ENCODE results near the gene SPO11. TPM values are rescaled to one million over a fixed set of nuclear protein-coding genes. Genes with fewer than 3 reads are reported as not detected.

The SPO11 gene
- total and polyA plus RNA-seq, 2 of the 8 experiments (the other 6 are each of a cell fraction or from before 2014, with no cell fraction given) = not detected

- H4K5ac ChIP-seq (ENCODE audit: insufficient read length, low read depth, low read length) = no peak overlapping the region
- H3K27ac ChIP-seq (ENCODE audit: low read depth, low read length) = no peak overlapping the region
- TF ChIP-seq MAFK (IDR thresholded peaks at IDR 0.05; ENCODE audit: low read depth, low read length) (no peak), CBX8 (IDR thresholded peaks at IDR 0.05; ENCODE audit: borderline replicate concordance, low read depth, low read length) (no peak), BACH1 (IDR thresholded peaks at IDR 0.05; ENCODE audit: low read length) (no peak), RBBP5 (IDR thresholded peaks at IDR 0.05; ENCODE audit: borderline replicate concordance, low read depth, low read length) (no peak), RXRA (IDR thresholded peaks at IDR 0.05; ENCODE audit: insufficient read depth, low read depth, low read length) (no peak), POU5F1 (IDR thresholded peaks at IDR 0.05; ENCODE audit: low read depth, low read length) (no peak), RFX5 (IDR thresholded peaks at IDR 0.05; ENCODE audit: borderline replicate concordance, low read depth, low read length) (no peak), EZH2 (IDR thresholded peaks at IDR 0.05; ENCODE audit: low read depth, low read length, severe bottlenecking) (no peak), YY1 (IDR thresholded peaks at IDR 0.05; ENCODE audit: low read depth, low read length) (no peak), TAF1 (IDR thresholded peaks at IDR 0.05; ENCODE audit: low read depth, low read length) (no peak), KDM5A (IDR thresholded peaks at IDR 0.05; ENCODE audit: low read length) (no peak), CHD2 (IDR thresholded peaks at IDR 0.05; ENCODE audit: low read length) (no peak), RNF2 (IDR thresholded peaks at IDR 0.05; ENCODE audit: borderline replicate concordance, low read depth, low read length, missing control alignments, poor library complexity, severe bottlenecking) (no peak), GABPA (IDR thresholded peaks at IDR 0.05; ENCODE audit: borderline replicate concordance, insufficient read depth, low read length) (no peak), NRF1 (IDR thresholded peaks at IDR 0.05; ENCODE audit: low read depth, low read length) (no peak)
These were observed 40.7 kb downstream of the SPO11 start for GRCh38 chr20:57370316-57370715.

More at GRCh38 chr20:57370316-57370715, 40.7 kb downstream of the SPO11 start:
- no peaks in the 10 kb centered on the region for H3K79me1 ChIP-seq (ENCODE audit: low read depth, low read length)
- H2BK120ac ChIP-seq (replicated peaks; ENCODE audit: low read depth, low read length) = no peak overlapping the region
- H3K23me2 ChIP-seq (ENCODE audit: low read depth, low read length) = no peaks in the 10 kb centered on the region
- H3K36me3 ChIP-seq (ENCODE audit: control insufficient read depth in 2 of 4, insufficient read depth in 4 of 4, low read length in 3 of 4) = peaks cover 40 to 87% (median 76%) of the 10 kb centered on the region in 4 experiments
- H3K27me3 ChIP-seq (replicated peaks in 1 of 4; ENCODE audit: control insufficient read depth in 3 of 4, extremely low read depth in 1 of 4, insufficient read depth in 3 of 4, low read length in 3 of 4) = no peaks in the 10 kb centered on the region; a peak in 1 of 7 replicates
- no peak overlapping the region for H4K8ac ChIP-seq (ENCODE audit: extremely low read depth, insufficient read depth, low read length)
- no peak for DNase-seq (ENCODE audit: low read depth in 1 of 2, low spot score in 2 of 2)
- ChIA-PET CTCF (ENCODE audit: partially characterized antibody) (interaction anchor here (0.8 to 1.5 kb wide), 3 partner anchors 9 to 23 kb away, joined by 3 to 5 read pairs (median 3); no protein-coding TSS in a partner anchor), POLR2A (ENCODE audit: partially characterized antibody) (interaction anchor here (1.2 to 1.3 kb wide), 2 partner anchors 16 to 18 kb away, joined by 3 to 4 read pairs; no protein-coding TSS in a partner anchor)
- no peak overlapping the region for H3K4me2 ChIP-seq (ENCODE audit: insufficient read depth in 1 of 2, low read depth in 2 of 2, low read length in 2 of 2)
- H3K18ac ChIP-seq (ENCODE audit: extremely low read depth, low read length) = no peak overlapping the region
- H3K56ac ChIP-seq (replicated peaks; ENCODE audit: insufficient read length, low read depth, low read length) = no peak overlapping the region
- H2BK12ac ChIP-seq (ENCODE audit: low read depth, low read length) = no peak overlapping the region
- H2AFZ ChIP-seq (ENCODE audit: low read length) = no peak overlapping the region
- H3K4me3 ChIP-seq (ENCODE audit: extremely low read depth in 1 of 4, insufficient read depth in 2 of 4, low read depth in 3 of 4, low read length in 4 of 4) = no peak overlapping the region
- H3K9me3 ChIP-seq (ENCODE audit: insufficient read depth in 2 of 2, low read depth in 1 of 2, low read length in 1 of 2) = no peaks in the 10 kb centered on the region
- H3K4me1 ChIP-seq (replicated peaks in 1 of 4; ENCODE audit: control insufficient read depth in 3 of 4, insufficient read depth in 4 of 4, low read length in 3 of 4) = peaks cover 0 to 10% (median 3%) of the 10 kb centered on the region in 4 experiments; a peak in 3 of 7 replicates
- no peak overlapping the region for H2BK5ac ChIP-seq (ENCODE audit: low read depth, low read length)
- no peak overlapping the region for H3K4ac ChIP-seq (replicated peaks; ENCODE audit: insufficient read length, low read depth, low read length)
- peaks cover 2 to 5% of the 10 kb centered on the region in 2 experiments for H4K20me1 ChIP-seq (replicated peaks in 1 of 2; ENCODE audit: control insufficient read depth in 1 of 2, insufficient read depth in 2 of 2, low read length in 2 of 2)
- H3K9ac ChIP-seq (replicated peaks in 1 of 4; ENCODE audit: extremely low read depth in 1 of 4, low read depth in 3 of 4, low read length in 3 of 4) = no peak overlapping the region
- WGBS, 2 experiments (ENCODE audit: extremely low coverage in 1 of 2, insufficient coverage in 1 of 2, insufficient read length in 1 of 2, insufficient replicate concordance in 2 of 2, low coverage in 1 of 2, low lambda C conversion rate in 2 of 2, missing lambda C conversion rate in 1 of 2) = 93% methylated on average over 9 of the region's 9 CpGs; no CpG with 5 or more reads in 1 of the 2 experiments
- no peak overlapping the region for H2BK15ac ChIP-seq (ENCODE audit: low read length)
- no peak for FAIRE-seq
- no peak overlapping the region for H2BK20ac ChIP-seq (ENCODE audit: low read length)
- H3K79me2 ChIP-seq (ENCODE audit: control insufficient read depth in 1 of 2, insufficient read depth in 2 of 2, low read length in 2 of 2) = no peaks in the 10 kb centered on the region
- H3K14ac ChIP-seq (ENCODE audit: insufficient read length) = no peak overlapping the region
- no peak overlapping the region for H3K23ac ChIP-seq (ENCODE audit: insufficient read length)
- no peak overlapping the region for H2AK5ac ChIP-seq (ENCODE audit: low read depth, low read length)
- H4K91ac ChIP-seq (replicated peaks; ENCODE audit: insufficient read length, low read length) = no peak overlapping the region

Measured in H1 (cell line).